K562 (cell line): ENCODE measurements around the gene ZSWIM6. TPM values are rescaled to one million over a fixed set of nuclear protein-coding genes. Genes with fewer than 3 reads are reported as not detected.

Experiments
- ATAC-seq: fragments of 200-7000 bp; cut with Tn5 transposase; 3 replicates; pipeline ENCODE4 v1.9.1; 2020; ENCODE audit warnings: moderate library complexity
- BruUV-seq: library from RNA; stranded (reverse); fragments of 400-500 nt; replicated peaks from 2 replicates; lab custom pipeline; 2021; lab: Mats Ljungman, UMichigan
- CTCF ChIA-PET: fragments of 300-600 bp; formaldehyde crosslinking; extraction: SDS; loops from one replicate; lab custom pipeline; 2021; ENCODE audit warnings: low intra/inter-chr PET ratio; lab: Yijun Ruan, JAX
- POLR2A ChIA-PET: fragments of 300-600, 350-650 bp; sonication (Branson Sonifier 250); formaldehyde crosslinking; extraction: SDS; loops from one replicate; lab custom pipeline; 2021; ENCODE audit warnings: antibody characterized with exemption, inconsistent platforms; lab: Yijun Ruan, JAX
- DNase-seq, 4 experiments: peaks; one replicate each; pipeline versions ENCODE4 v3.0.0 to v3.0.0-alpha.2; 2011 to 2018; ENCODE audit warnings: low spot score in 3 of 4, mixed read lengths in 3 of 4; ENCODE audit errors: extremely low read depth in 1 of 4
- FAIRE-seq: peaks from 2 replicates; lab custom pipeline; 2011; peaks lifted over from hg19 to GRCh38; lab: Jason Lieb, UNC
- H2AFZ ChIP-seq: 2 replicates; pipeline ENCODE4 v1.6.0; 2011; ENCODE audit warnings: low read depth, low read length, control low read depth, inconsistent platforms
- H3K27ac ChIP-seq: fragments of 200-600 bp; 3 replicates; pipeline ENCODE4 v1.8.0; 2011; ENCODE audit warnings: low read depth, mild to moderate bottlenecking, control low read depth, inconsistent platforms, low read length, moderate library complexity, mixed read lengths; ENCODE audit errors: extremely low read depth
- H3K27me3 ChIP-seq, 2 experiments: fragments of 300-600 bp in 1 of 2; 2 replicates in 1 of 2; 3 replicates in 1 of 2; pipeline versions ENCODE4 v1.6.0 to v1.8.0; 2011; ENCODE audit warnings: inconsistent platforms in 2 of 2, low read length in 2 of 2, mild to moderate bottlenecking in 1 of 2, mixed read lengths in 1 of 2, moderate library complexity in 1 of 2; ENCODE audit not compliant: control insufficient read depth in 2 of 2, insufficient read depth in 2 of 2
- H3K36me3 ChIP-seq: fragments of 300-600 bp; 3 replicates; pipeline ENCODE4 v1.8.0; 2011; ENCODE audit warnings: mild to moderate bottlenecking, low read length, inconsistent platforms; ENCODE audit not compliant: control insufficient read depth, insufficient read depth
- H3K4me1 ChIP-seq, 2 experiments: fragments of 200-600 bp in 1 of 2; replicated peaks in 1 of 2; 2 replicates in 1 of 2; 3 replicates in 1 of 2; pipeline versions ENCODE4 v1.5.1 to v1.8.0; 2011; ENCODE audit warnings: inconsistent platforms in 2 of 2, low read length in 2 of 2, mild to moderate bottlenecking in 1 of 2, mixed read lengths in 1 of 2, moderate library complexity in 1 of 2; ENCODE audit not compliant: control insufficient read depth in 2 of 2, insufficient read depth in 2 of 2
- H3K4me2 ChIP-seq: 2 replicates; pipeline ENCODE4 v1.6.1; 2011; ENCODE audit warnings: low read length, control low read depth, inconsistent platforms, mixed read lengths; ENCODE audit not compliant: insufficient read depth
- H3K4me3 ChIP-seq: fragments of 200-600 bp; sonication (generic), shearing (Covaris generic); 2 replicates; pipeline ENCODE4 v1.5.1; 2016; ENCODE audit warnings: control low read depth, inconsistent platforms
- H3K79me2 ChIP-seq: fragments of 200-600 bp; 3 replicates; pipeline ENCODE4 v1.8.0; 2011; ENCODE audit warnings: low read length, inconsistent platforms; ENCODE audit not compliant: control insufficient read depth, insufficient read depth
- H3K9ac ChIP-seq, 2 experiments: 2 replicates each; pipeline versions ENCODE4 v1.6.0 to v1.6.1; 2011; ENCODE audit warnings: low read depth in 2 of 2, low read length in 2 of 2, control low read depth in 1 of 2, inconsistent platforms in 1 of 2, mild to moderate bottlenecking in 1 of 2, mixed read lengths in 1 of 2; ENCODE audit not compliant: insufficient read depth in 1 of 2
- H3K9me1 ChIP-seq: one replicate; pipeline ENCODE4 v1.6.0; 2011; ENCODE audit warnings: inconsistent platforms, mild to moderate bottlenecking, low read length, moderate library complexity; ENCODE audit not compliant: control insufficient read depth, insufficient read depth
- H3K9me3 ChIP-seq: replicated peaks from 2 replicates; pipeline ENCODE4 v1.5.1; 2011; ENCODE audit warnings: low read depth, low read length, inconsistent platforms; ENCODE audit not compliant: control insufficient read depth, insufficient read depth
- H4K20me1 ChIP-seq: replicated peaks from 2 replicates; pipeline ENCODE4 v1.6.1; 2011; ENCODE audit warnings: low read length, inconsistent platforms, mixed read lengths; ENCODE audit not compliant: control insufficient read depth, insufficient read depth
- ELF2 ChIP-seq: fragments of 250-450 bp; sonication (Bioruptor Pico); IDR thresholded peaks from 2 replicates; pipeline ENCODE4 v1.5.0; 2021; ENCODE audit warnings: mild to moderate bottlenecking
- FIP1L1 ChIP-seq: fragments of 200-400 bp; formaldehyde crosslinking; IDR thresholded peaks from 2 replicates; pipeline ENCODE4 v1.6.1; 2018; ENCODE audit warnings: mild to moderate bottlenecking, low read depth, low read length; ENCODE audit not compliant: poor library complexity, severe bottlenecking
- FOS ChIP-seq: IDR thresholded peaks from 3 replicates; pipeline ENCODE4 v1.6.1; 2011; ENCODE audit not compliant: insufficient read length; ENCODE audit errors: extremely low read depth
- NCOR1 ChIP-seq: fragments of 450-650 bp; IDR thresholded peaks from 2 replicates; pipeline ENCODE4 v1.6.1; 2016; ENCODE audit warnings: mild to moderate bottlenecking, moderate library complexity
- POLR2G ChIP-seq: fragments of 200-400 bp; formaldehyde crosslinking; IDR thresholded peaks from 2 replicates; pipeline ENCODE4 v1.6.1; 2017; ENCODE audit warnings: low read depth, mild to moderate bottlenecking, antibody characterized with exemption, low read length, moderate library complexity
- TSC22D4 ChIP-seq: fragments of 450-650 bp; IDR thresholded peaks from 2 replicates; pipeline ENCODE4 v1.6.1; 2016; ENCODE audit warnings: missing genetic modification characterization, missing biosample characterization, control low read depth
- ZNF253 ChIP-seq: fragments of 250-450 bp; sonication (Bioruptor Pico); conservative IDR thresholded peaks from 2 replicates; pipeline ENCODE4 v1.6.1; 2021; ENCODE audit warnings: mild to moderate bottlenecking
- ZNF311 ChIP-seq: fragments of 250-450 bp; sonication (Bioruptor Pico); IDR thresholded peaks from 2 replicates; pipeline ENCODE4 v1.4.0; 2020; ENCODE audit warnings: mild to moderate bottlenecking, moderate library complexity
- WGBS: fragments of 100-300 bp; shearing (Covaris generic); methylation state at CpG from one replicate; pipeline ENCODE4 v1.1.6; 2016; ENCODE audit warnings: low coverage, mixed read lengths; ENCODE audit not compliant: insufficient coverage; ENCODE audit errors: missing lambda C conversion rate; 5-methylcytosine and 5-hydroxymethylcytosine counted together
- in situ Hi-C: fragments of 300-500 bp; cut with MboI; formaldehyde crosslinking; loops from 4 replicates; pipeline ENCODE4 v1.15.0; 2018; ENCODE audit warnings: inconsistent platforms, mixed read lengths
- intact Hi-C: fragments of 100-400 bp; cut with micrococcal nuclease; formaldehyde crosslinking; loops from 2 replicates; pipeline ENCODE4 v1.14.2; 2022
- polyA plus RNA-seq, 8 experiments: library from polyadenylated mRNA; depleted of rRNA in 4 of 8; stranded (reverse) in 5 of 8; unstranded in 3 of 8; fragments of >200 nt; fragmentation: Nextera tagmentation in 2 of 8; fragmentation: Illumina TruSeq in 1 of 8; extraction: Ambion mirVana in 2 of 8; extraction: Trizol in 1 of 8; gene quantifications; 2 replicates each; pipeline versions ENCODE4 v1.2.1 to v1.2.3, GENCODE V29; 2011 to 2014; ENCODE audit warnings: inconsistent platforms in 1 of 8, missing spikeins in 1 of 8
- total RNA-seq, 7 experiments: library from RNA; depleted of rRNA in 6 of 7; stranded (reverse); fragments of >200 nt in 6 of 7; fragmentation: Illumina TruSeq in 2 of 7; extraction: Trizol in 2 of 7; gene quantifications; 2 replicates each; pipeline versions ENCODE4 v1.2.1 to v1.2.3, GENCODE V29; 2011 to 2021; ENCODE audit warnings: low replicate concordance in 1 of 7
- TF ChIP-seq, protein P1 (sequence below): fragments of 200-400 bp; formaldehyde crosslinking; IDR thresholded peaks from 2 replicates; pipeline ENCODE4 v1.6.1; 2017; ENCODE audit warnings: mild to moderate bottlenecking, low read depth, low read length, moderate library complexity

The ZSWIM6 gene
- total and polyA plus RNA-seq, 9 of the 15 experiments (the other 6 are each of a cell fraction or from before 2014, with no cell fraction given): 0.81 to 3.2 (median 2.0) TPM

DNA sequence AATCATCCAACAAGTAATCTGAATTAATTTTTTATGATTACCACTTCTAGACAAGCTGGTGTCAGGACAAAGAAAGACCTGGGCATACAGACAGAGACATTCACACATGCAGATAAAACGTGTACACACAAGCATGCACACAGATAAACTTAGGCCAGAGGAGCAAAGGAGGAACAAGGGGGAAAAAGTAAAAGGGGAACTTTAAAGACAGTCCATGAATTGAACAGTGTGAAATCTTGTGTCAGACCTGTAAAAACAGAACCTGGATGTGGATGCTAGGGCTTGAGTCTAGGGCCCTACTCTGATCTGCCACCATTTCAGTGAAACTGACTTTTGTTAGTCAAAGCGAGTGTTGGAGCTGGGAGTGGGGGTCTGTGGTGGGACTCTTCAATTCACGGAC is 11.2 kb upstream of the ZSWIM6 start:
- BruUV-seq: no TSS peak
- in situ Hi-C loops (no loop called here), intact Hi-C loops (no loop called here)
- no peak overlapping the region for H2AFZ ChIP-seq
- H3K9me3 ChIP-seq: no peaks in the 10 kb centered on the region
- H3K4me3 ChIP-seq: no peak overlapping the region
- no peaks in the 10 kb centered on the region for H3K79me2 ChIP-seq
- ChIA-PET CTCF (no interaction called here), POLR2A (interaction anchor here (1.6 kb wide), 1 partner anchor 11 kb away, joined by 4 read pairs; the partner anchor contains the start of gene ZSWIM6)
- FAIRE-seq: no peak
- no peak overlapping the region for H3K4me2 ChIP-seq
- no peak for ATAC-seq
- no peaks in the 10 kb centered on the region for H3K4me1 ChIP-seq
- H3K36me3 ChIP-seq: no peaks in the 10 kb centered on the region
- DNase-seq: no peak
- WGBS: 3% methylated on average over 3 of the region's 3 CpGs
- no peak overlapping the region for H3K9ac ChIP-seq
- H3K9me1 ChIP-seq: no peaks in the 10 kb centered on the region
- H4K20me1 ChIP-seq: no peaks in the 10 kb centered on the region
- no peak for TF ChIP-seq ZNF311 (CRISPR knock-in tag)
- TF ChIP-seq NCOR1: no peak
- TF ChIP-seq, protein P1, sequence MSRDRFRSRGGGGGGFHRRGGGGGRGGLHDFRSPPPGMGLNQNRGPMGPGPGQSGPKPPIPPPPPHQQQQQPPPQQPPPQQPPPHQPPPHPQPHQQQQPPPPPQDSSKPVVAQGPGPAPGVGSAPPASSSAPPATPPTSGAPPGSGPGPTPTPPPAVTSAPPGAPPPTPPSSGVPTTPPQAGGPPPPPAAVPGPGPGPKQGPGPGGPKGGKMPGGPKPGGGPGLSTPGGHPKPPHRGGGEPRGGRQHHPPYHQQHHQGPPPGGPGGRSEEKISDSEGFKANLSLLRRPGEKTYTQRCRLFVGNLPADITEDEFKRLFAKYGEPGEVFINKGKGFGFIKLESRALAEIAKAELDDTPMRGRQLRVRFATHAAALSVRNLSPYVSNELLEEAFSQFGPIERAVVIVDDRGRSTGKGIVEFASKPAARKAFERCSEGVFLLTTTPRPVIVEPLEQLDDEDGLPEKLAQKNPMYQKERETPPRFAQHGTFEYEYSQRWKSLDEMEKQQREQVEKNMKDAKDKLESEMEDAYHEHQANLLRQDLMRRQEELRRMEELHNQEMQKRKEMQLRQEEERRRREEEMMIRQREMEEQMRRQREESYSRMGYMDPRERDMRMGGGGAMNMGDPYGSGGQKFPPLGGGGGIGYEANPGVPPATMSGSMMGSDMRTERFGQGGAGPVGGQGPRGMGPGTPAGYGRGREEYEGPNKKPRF: no peak
- no peak for TF ChIP-seq FOS
- TF ChIP-seq FIP1L1: no peak
- TF ChIP-seq ZNF253 (CRISPR knock-in tag): no peak
- TF ChIP-seq POLR2G: no peak
- TF ChIP-seq ELF2 (CRISPR knock-in tag): no peak
- no peak for TF ChIP-seq TSC22D4 (tag)
- H3K27me3 ChIP-seq: peaks cover 7 to 24% of the 10 kb centered on the region in 2 experiments; a peak in 4 of 5 replicates
- H3K27ac ChIP-seq: no peak overlapping the region
